Activated T-cell treated with anti-CD3 and anti-CD28 coated beads, Interleukin-2, amount 50 U/mL, for 72 hours (primary cell): Measurements from ENCODE around the gene ISG20. TPM values are rescaled to one million over a fixed set of nuclear protein-coding genes. Genes with fewer than 3 reads are reported as not detected.
A peak's percentile ranks its signal among the peaks of the same experiment; 100 is the strongest.

Source experiments
- ATAC-seq, 2 donors: fragments of 150-1000 bp; cut with Tn5 transposase; replicated peaks in 1 of 2; 2 replicates each; pipeline ENCODE4 v1.10.0; 2021; ENCODE audit warnings: moderate library complexity in 2 of 2, mild to moderate bottlenecking in 1 of 2
- DNase-seq, 2 donors: peaks; one replicate each; pipeline ENCODE4 v3.0.0; 2021 to 2022; ENCODE audit warnings: mixed read lengths in 1 of 2
- H3K27ac Mint-ChIP-seq: one replicate; pipeline ENCODE4 v1.8.0; 2022; ENCODE audit warnings: mild to moderate bottlenecking, moderate library complexity, mixed read lengths
- H3K27me3 Mint-ChIP-seq: one replicate; pipeline ENCODE4 v1.8.0; 2022; ENCODE audit warnings: low read depth, mixed read lengths
- H3K36me3 Mint-ChIP-seq, 2 donors: one replicate each; pipeline ENCODE4 v1.8.0; 2022; ENCODE audit warnings: mixed read lengths in 2 of 2, mild to moderate bottlenecking in 1 of 2; ENCODE audit not compliant: insufficient read depth in 2 of 2
- H3K4me1 Mint-ChIP-seq: one replicate; pipeline ENCODE4 v1.8.0; 2022; ENCODE audit warnings: low read depth, mixed read lengths
- H3K4me3 Mint-ChIP-seq, 2 donors: one replicate each; pipeline ENCODE4 v1.8.0; 2022; ENCODE audit warnings: mild to moderate bottlenecking in 2 of 2, mixed read lengths in 2 of 2, moderate library complexity in 2 of 2
- H3K9me3 Mint-ChIP-seq, 2 donors: one replicate each; pipeline ENCODE4 v1.8.0; 2022; ENCODE audit warnings: mixed read lengths in 2 of 2
- total RNA-seq, 2 donors: library from RNA; stranded (reverse); gene quantifications; one replicate each; pipeline ENCODE4 v1.2.3, GENCODE V29; 2022

Gene ISG20
- total RNA-seq, 2 donors from 2014 or later, result 102 to 215 TPM

DNA sequence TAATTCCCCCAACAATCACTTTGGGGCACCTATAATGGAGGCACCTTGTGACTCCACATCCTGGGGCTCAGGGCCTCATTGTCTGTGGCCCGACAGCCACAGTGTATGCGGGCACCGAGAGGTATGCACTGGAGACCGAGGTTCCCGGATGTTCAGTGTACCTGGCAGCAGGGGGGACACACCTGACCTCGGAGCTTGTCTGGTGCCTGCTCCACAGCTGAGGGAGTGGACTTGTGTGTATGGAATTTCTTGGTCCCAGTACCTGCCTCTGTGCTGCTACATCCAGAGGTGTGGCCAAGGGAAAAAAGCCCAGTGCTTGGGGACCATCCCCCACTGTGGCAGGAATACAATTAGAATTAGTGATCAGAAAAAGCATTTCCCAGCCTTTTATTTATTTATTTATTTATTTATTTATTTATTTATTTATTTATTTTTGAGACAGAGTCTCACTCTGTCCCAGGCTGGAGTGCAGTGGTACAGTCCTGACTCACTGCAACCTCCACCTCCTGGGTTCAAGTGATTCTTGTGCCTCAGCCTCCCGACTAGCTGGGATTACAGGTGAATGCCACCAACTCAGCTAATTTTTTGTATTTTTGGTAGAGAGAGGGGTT lies 26.5 kb upstream of the ISG20 start:
- ATAC-seq (no peak), DNase-seq (no peak)
- H3K4me3 Mint-ChIP-seq, result no peak overlapping the region
- H3K27me3 Mint-ChIP-seq, result peaks cover 52% of the 10 kb centered on the region
- H3K9me3 Mint-ChIP-seq, result no peaks in the 10 kb centered on the region
- H3K4me1 Mint-ChIP-seq, result peaks cover 5% of the 10 kb centered on the region
- H3K27ac Mint-ChIP-seq, result no peak overlapping the region
- no peaks in the 10 kb centered on the region for H3K36me3 Mint-ChIP-seq

- H3K4me1 Mint-ChIP-seq, result peaks cover 5% of the 10 kb centered on the region
- H3K27me3 Mint-ChIP-seq, result peaks cover 42% of the 10 kb centered on the region
- DNase-seq (no peak), ATAC-seq (no peak)
- H3K9me3 Mint-ChIP-seq, result no peaks in the 10 kb centered on the region
- no peak overlapping the region for H3K27ac Mint-ChIP-seq
- H3K4me3 Mint-ChIP-seq, result no peak overlapping the region
- H3K36me3 Mint-ChIP-seq, result no peaks in the 10 kb centered on the region
These were observed 25.5 kb upstream of the ISG20 start for GRCh38 chr15:88613074-88613944.

DNA sequence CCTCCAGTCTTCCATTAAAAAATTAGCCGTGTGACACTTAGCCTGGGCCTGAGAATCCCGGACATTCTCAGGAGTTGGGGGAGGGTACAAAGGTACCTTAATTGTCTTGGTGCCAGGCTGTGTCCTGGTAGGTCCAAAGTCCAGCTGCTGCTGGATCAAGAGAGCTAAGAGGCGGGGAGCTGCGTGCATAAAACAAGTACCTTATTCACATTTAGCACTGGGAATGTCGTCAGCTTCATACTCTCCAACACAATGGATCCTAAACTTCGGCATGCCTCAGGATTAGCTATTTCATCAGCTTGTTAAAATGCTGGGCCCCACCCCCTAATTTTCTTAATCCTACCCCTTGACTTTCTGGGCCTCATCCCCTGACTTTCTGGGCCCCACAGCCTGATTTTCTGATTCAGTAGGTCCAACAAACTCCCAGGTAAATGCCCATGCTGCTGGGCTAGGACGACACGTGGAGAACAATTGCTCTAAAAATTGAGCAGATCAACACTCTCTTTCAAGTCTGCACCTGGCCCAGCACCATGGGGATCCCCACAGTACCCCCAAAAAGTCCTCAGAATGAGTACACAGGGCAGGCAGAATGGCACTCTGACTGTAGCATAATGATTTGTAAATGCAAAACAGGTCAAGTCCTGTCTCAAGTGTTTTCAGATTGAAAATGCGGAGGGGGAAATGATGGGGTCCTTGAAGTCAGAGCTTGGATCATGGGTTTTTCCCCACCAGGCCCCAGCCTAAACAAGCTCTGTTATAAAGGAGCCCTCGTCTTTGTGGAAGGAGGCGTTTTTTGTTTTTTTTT lies 23.3 kb upstream of the ISG20 start:
- Mint-ChIP-seq H3K4me1 (peaks cover 9% of the 10 kb centered on the region), H3K9me3 (no peaks in the 10 kb centered on the region), H3K4me3 (peak overlapping the region in 1 of 2 donors; percentile 33), H3K27ac (no peak overlapping the region), H3K36me3 (no peaks in the 10 kb centered on the region), H3K27me3 (peaks cover 29% of the 10 kb centered on the region)
- DNase-seq (no peak), ATAC-seq (peak; percentile 86 to 88)

DNA sequence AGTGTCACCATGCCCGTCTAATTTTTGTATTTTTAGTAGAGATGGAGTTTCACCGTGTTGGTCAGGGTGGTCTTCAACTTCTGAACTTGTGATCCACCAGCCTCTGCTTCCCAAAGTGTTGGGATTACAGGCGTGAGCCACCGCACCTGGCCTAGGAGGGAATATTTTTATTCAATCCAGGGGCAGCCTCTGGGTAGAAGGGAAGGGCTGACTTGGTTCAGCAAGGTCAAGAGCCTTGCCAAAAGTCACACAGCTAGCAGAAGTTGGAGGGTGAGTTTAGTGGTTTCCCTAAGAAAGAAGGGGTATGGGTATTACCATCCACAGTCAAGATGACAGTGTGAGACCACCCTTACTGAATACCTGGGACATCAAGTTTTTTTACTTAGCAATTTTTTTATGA lies 22.6 kb upstream of the ISG20 start:
- ATAC-seq (no peak), DNase-seq (no peak)
- Mint-ChIP-seq H3K9me3 (no peaks in the 10 kb centered on the region), H3K36me3 (peaks cover 1 to 2% of the 10 kb centered on the region in 2 donors), H3K27me3 (peaks cover 24% of the 10 kb centered on the region), H3K27ac (no peak overlapping the region), H3K4me1 (peaks cover 15% of the 10 kb centered on the region), H3K4me3 (peak overlapping the region in 1 of 2 donors; percentile 33)

GRCh38 chr15:88617031-88617722 lies 21.6 kb upstream of the ISG20 start:
- Mint-ChIP-seq H3K36me3 (peaks cover 5 to 8% of the 10 kb centered on the region in 2 donors), H3K27ac (no peak overlapping the region), H3K4me3 (no peak overlapping the region), H3K27me3 (peaks cover 18% of the 10 kb centered on the region), H3K4me1 (peaks cover 17% of the 10 kb centered on the region), H3K9me3 (no peaks in the 10 kb centered on the region)
- ATAC-seq (no peak), DNase-seq (no peak)

GRCh38 chr15:88617790-88618189 lies 21.0 kb upstream of the ISG20 start:
- peaks cover 9 to 14% of the 10 kb centered on the region in 2 donors for H3K36me3 Mint-ChIP-seq

DNA sequence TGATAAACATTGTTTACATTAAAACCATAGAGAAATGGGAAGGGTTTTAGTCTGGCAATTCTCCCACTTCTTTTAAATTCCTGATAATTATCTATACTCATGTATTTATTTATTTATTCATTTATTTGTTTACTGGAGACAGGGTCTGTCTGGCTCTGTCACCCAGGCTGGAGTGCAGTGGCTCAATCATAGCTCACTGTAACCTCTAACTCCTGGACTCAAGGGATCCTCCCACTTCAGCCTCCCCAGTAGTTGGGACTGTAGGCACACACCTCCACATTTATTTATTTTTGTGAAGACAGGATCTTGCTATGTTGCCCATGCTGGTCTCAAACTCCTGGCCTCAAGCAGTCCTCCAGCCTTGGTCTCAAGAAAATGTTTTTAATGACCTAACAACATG lies 20.1 kb upstream of the ISG20 start:
- H3K9me3 Mint-ChIP-seq, result no peaks in the 10 kb centered on the region
- H3K36me3 Mint-ChIP-seq, result peaks cover 9 to 17% of the 10 kb centered on the region in 2 donors
- no peak overlapping the region for H3K27ac Mint-ChIP-seq
- H3K4me1 Mint-ChIP-seq, result peaks cover 32% of the 10 kb centered on the region
- H3K27me3 Mint-ChIP-seq, result peaks cover 9% of the 10 kb centered on the region
- ATAC-seq (no peak), DNase-seq (no peak)
- H3K4me3 Mint-ChIP-seq, result no peak overlapping the region

More at GRCh38 chr15:88617790-88618189, 21.0 kb upstream of the ISG20 start:
- Mint-ChIP-seq H3K4me1 (peaks cover 24% of the 10 kb centered on the region), H3K27ac (no peak overlapping the region), H3K9me3 (no peaks in the 10 kb centered on the region), H3K4me3 (no peak overlapping the region), H3K27me3 (peaks cover 16% of the 10 kb centered on the region)
- no peak for DNase-seq
- no peak for ATAC-seq

GRCh38 chr15:88619796-88620195 lies 19.0 kb upstream of the ISG20 start:
- Mint-ChIP-seq H3K4me3 (no peak overlapping the region), H3K36me3 (peaks cover 9 to 23% of the 10 kb centered on the region in 2 donors), H3K27ac (no peak overlapping the region), H3K9me3 (no peaks in the 10 kb centered on the region), H3K4me1 (peaks cover 44% of the 10 kb centered on the region), H3K27me3 (peaks cover 9% of the 10 kb centered on the region)
- DNase-seq (no peak), ATAC-seq (no peak)

DNA sequence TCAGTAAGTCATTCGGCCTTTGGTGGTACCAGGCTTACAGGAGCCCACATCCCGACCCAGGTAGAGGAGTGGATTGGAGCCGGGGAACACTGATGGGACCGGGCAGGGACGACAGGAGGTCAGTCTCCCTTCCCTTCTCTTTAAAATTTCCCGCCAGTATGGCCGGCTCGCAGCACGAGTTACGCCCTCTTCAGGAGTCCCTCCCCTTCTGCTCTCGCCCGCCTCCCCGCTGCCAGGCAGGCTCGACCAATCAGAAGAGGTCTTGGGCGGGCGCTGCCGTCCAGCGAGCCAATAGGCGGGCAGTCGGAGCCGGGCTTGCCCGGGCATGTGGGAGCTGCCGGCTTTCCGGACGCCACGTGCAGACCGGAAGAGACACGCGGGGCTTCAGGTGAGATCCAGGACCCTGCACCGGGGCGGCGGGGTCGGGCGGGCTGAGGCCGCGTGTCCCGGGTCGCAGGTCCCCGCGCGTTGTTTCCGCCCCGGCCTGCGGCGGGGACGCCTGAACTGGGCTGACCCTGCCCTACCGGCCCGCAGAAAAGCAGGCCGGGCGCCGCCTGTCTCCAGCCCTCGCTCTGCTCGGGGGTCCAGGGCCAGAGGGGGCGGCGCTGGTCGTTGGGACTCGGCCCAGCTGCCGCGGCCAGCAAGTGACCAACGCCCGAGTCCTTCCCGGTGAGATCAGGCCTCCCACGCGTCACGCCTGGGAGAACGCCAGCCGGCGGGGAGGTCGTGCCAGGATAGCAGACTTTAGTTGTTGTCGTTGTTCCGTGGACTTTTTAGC lies 17.6 kb upstream of the ISG20 start, which contains the start of gene AEN:
Gene AEN, plus strand, starts transcription at position 346 of the 778 bp plus-strand sequence. CDS start 4,870 bp downstream, outside the sequence.
- ATAC-seq, result peak; percentile 83 to 84
- peaks cover 55% of the 10 kb centered on the region for H3K4me1 Mint-ChIP-seq

DNA sequence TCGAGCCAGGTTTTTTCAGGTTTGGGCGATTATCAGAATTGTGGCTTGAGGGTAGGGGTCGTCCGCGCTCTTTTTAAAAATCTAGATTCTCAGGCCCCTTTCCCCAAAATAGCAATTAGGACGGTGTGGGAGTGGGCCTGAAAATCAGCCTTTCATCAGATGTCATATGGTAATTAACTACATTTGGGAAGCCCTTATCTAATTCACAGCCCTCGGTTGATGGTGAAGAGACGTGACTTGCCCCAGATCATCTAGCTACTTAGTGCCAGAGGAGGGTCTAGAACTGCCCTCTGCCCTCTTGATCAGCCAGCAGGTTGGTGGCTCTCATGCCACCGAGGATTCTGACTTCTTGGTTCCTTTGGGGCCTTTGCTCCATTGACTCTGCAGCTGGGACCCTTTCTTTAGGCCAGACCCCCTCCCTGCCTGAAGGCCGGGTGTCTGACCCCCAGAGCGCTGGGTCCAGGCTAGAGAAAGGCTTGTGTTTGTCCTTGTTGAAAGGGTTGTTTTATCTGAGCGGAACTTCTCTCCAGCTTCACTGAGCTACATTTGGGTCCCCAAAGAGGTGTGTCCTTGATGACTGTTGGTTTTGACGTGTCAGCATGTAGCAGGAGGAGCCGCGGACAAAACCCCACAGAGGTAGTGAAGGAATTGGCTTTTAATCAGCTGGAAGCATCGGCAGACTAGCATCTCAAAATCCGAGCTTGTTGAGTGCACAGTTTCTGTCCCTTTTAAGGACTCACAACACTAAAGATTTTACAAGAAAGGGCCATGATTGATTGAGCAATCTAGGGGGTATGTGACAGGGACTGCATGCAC lies 16.8 kb upstream of the ISG20 start:
- peak; percentile 35 to 37 for ATAC-seq
- H3K27me3 Mint-ChIP-seq, result peaks cover 9% of the 10 kb centered on the region
- H3K4me3 Mint-ChIP-seq, result peak overlapping the region; percentile 91 to 99
- H3K36me3 Mint-ChIP-seq, result peaks cover 11 to 31% of the 10 kb centered on the region in 2 donors
- peaks cover 64% of the 10 kb centered on the region for H3K4me1 Mint-ChIP-seq
- peak overlapping the region; percentile 99 for H3K27ac Mint-ChIP-seq
- DNase-seq, result peak; percentile 61 to 64
- no peaks in the 10 kb centered on the region for H3K9me3 Mint-ChIP-seq

More for the DNA sequence above, 17.6 kb upstream of the ISG20 start, which contains the start of gene AEN:
- H3K27ac Mint-ChIP-seq, result peak within 1 kb of the TSS; percentile 99
- peaks cover 11 to 25% of the 10 kb centered on the region in 2 donors for H3K36me3 Mint-ChIP-seq
- H3K27me3 Mint-ChIP-seq, result peaks cover 9% of the 10 kb centered on the region
- no peaks in the 10 kb centered on the region for H3K9me3 Mint-ChIP-seq
- DNase-seq, result peak; percentile 96 to 97
- H3K4me3 Mint-ChIP-seq, result peak within 1 kb of the TSS; percentile 91 to 99

- DNase-seq, result no peak
- peaks cover 9% of the 10 kb centered on the region for H3K27me3 Mint-ChIP-seq
- peak overlapping the region; percentile 91 to 99 for H3K4me3 Mint-ChIP-seq
- ATAC-seq, result peak; percentile 10 to 16
- peaks cover 13 to 36% of the 10 kb centered on the region in 2 donors for H3K36me3 Mint-ChIP-seq
- peaks cover 69% of the 10 kb centered on the region for H3K4me1 Mint-ChIP-seq
- H3K27ac Mint-ChIP-seq, result peak overlapping the region; percentile 99
- no peaks in the 10 kb centered on the region for H3K9me3 Mint-ChIP-seq
These were observed 16.2 kb upstream of the ISG20 start for GRCh38 chr15:88622605-88622975.
